Measurements from ENCODE around the gene BNIP2.
A peak's percentile ranks its signal among the peaks of the same experiment; 100 is the strongest.
"Not testable (repeated sequence)": the region's sequence is repeated elsewhere in the genome, so short reads cannot be mapped to it uniquely, and the experiment has no call there.

BNIP2 gene

GRCh38 chr15:59688782-59689625, at the start of gene BNIP2:
Gene BNIP2 (minus strand): TSS chr15:59689320. CDS start chr15:59682457, 6,863 bp downstream.
- DNase-seq (ENCODE audit: low read depth in 2 of 2), result peak; percentile 95 to 96

- no peak for DNase-seq (ENCODE audit: low read depth in 2 of 2)
Measured at GRCh38 chr15:59738676-59739075, 49.6 kb upstream of the BNIP2 start.

- no peak for DNase-seq (ENCODE audit: low read depth in 2 of 2)
Measured at GRCh38 chr15:59736181-59736580, 47.1 kb upstream of the BNIP2 start.

GRCh38 chr15:59725151-59725486, 36.0 kb upstream of the BNIP2 start:
- DNase-seq (ENCODE audit: low read depth in 2 of 2), result no peak

GRCh38 chr15:59723687-59724346, 34.7 kb upstream of the BNIP2 start:
- DNase-seq (ENCODE audit: low read depth in 2 of 2), result no peak

- no peak for DNase-seq (ENCODE audit: low read depth in 2 of 2)
Measured at GRCh38 chr15:59722476-59722875, 33.4 kb upstream of the BNIP2 start.

- no peak for DNase-seq (ENCODE audit: low read depth in 2 of 2)
Measured at GRCh38 chr15:59722037-59722436, 32.9 kb upstream of the BNIP2 start.

- no peak for DNase-seq (ENCODE audit: low read depth in 2 of 2)
Measured at GRCh38 chr15:59721411-59721810, 32.3 kb upstream of the BNIP2 start.

GRCh38 chr15:59713177-59713576, 24.1 kb upstream of the BNIP2 start:
- no peak for DNase-seq (ENCODE audit: low read depth in 2 of 2)

- no peak for DNase-seq (ENCODE audit: low read depth in 2 of 2)
Measured at GRCh38 chr15:59711451-59712243, 22.5 kb upstream of the BNIP2 start.

- no peak for DNase-seq (ENCODE audit: low read depth in 2 of 2)
Measured at GRCh38 chr15:59707619-59708018, 18.5 kb upstream of the BNIP2 start.

GRCh38 chr15:59703979-59704796, 15.1 kb upstream of the BNIP2 start:
- no peak for DNase-seq (ENCODE audit: low read depth in 2 of 2)

- no peak for DNase-seq (ENCODE audit: low read depth in 2 of 2)
Measured at GRCh38 chr15:59702351-59702750, 13.2 kb upstream of the BNIP2 start.

GRCh38 chr15:59701880-59702279, 12.8 kb upstream of the BNIP2 start:
- DNase-seq (ENCODE audit: low read depth in 2 of 2), result no peak

- no peak for DNase-seq (ENCODE audit: low read depth in 2 of 2)
Measured at GRCh38 chr15:59699810-59700431, 10.8 kb upstream of the BNIP2 start.

- DNase-seq (ENCODE audit: low read depth in 2 of 2), result not testable (repeated sequence)
Measured at GRCh38 chr15:59698065-59698464, 8.9 kb upstream of the BNIP2 start.

- no peak for DNase-seq (ENCODE audit: low read depth in 2 of 2)
Measured at GRCh38 chr15:59696332-59696731, 7.2 kb upstream of the BNIP2 start.

GRCh38 chr15:59694779-59695178, 5.7 kb upstream of the BNIP2 start:
- DNase-seq (ENCODE audit: low read depth in 2 of 2), result no peak

- DNase-seq (ENCODE audit: low read depth in 2 of 2), result peak; percentile 5 to 28
Measured at GRCh38 chr15:59691194-59691805, 2.2 kb upstream of the BNIP2 start.

- peak; percentile 25 to 37 for DNase-seq (ENCODE audit: low read depth in 2 of 2)
Measured at GRCh38 chr15:59689626-59690236, 611 bp upstream of the BNIP2 start.
